ENCODE results near the gene PLTP. TPM values are rescaled to one million over a fixed set of nuclear protein-coding genes. Genes with fewer than 3 reads are reported as not detected.

Gene PLTP, protein sequence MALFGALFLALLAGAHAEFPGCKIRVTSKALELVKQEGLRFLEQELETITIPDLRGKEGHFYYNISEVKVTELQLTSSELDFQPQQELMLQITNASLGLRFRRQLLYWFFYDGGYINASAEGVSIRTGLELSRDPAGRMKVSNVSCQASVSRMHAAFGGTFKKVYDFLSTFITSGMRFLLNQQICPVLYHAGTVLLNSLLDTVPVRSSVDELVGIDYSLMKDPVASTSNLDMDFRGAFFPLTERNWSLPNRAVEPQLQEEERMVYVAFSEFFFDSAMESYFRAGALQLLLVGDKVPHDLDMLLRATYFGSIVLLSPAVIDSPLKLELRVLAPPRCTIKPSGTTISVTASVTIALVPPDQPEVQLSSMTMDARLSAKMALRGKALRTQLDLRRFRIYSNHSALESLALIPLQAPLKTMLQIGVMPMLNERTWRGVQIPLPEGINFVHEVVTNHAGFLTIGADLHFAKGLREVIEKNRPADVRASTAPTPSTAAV
- 35.9 TPM for polyA plus RNA-seq (2013, experiment 1 of 2)
- 35.5 TPM for polyA plus RNA-seq (2013, experiment 2 of 2)

- no CpG with 5 or more reads among the region's 58 CpGs for WGBS, 2 donors (ENCODE audit: extremely low coverage in 2 of 2, insufficient read length in 2 of 2, insufficient replicate concordance in 1 of 2)
- peak; percentile 78 for DNase-seq (ENCODE audit: low spot score)
- H3K4ac ChIP-seq (ENCODE audit: low read length): no peak within 1 kb of the TSS
- peak within 1 kb of the TSS; percentile 97 for H2AK5ac ChIP-seq (ENCODE audit: low read depth, low read length)
- peak within 1 kb of the TSS; percentile 54 to 85 for H3K4me3 ChIP-seq (ENCODE audit: low read length in 2 of 2)
- H3K9me3 ChIP-seq (replicated peaks in 1 of 2; ENCODE audit: control insufficient read depth in 2 of 2, insufficient read depth in 1 of 2, low read depth in 1 of 2, low read length in 2 of 2): no peaks in the 10 kb centered on the region
- H2BK15ac ChIP-seq (ENCODE audit: low read length): peak within 1 kb of the TSS; percentile 62
- peaks cover 6 to 12% of the 10 kb centered on the region in 2 donors for H3K4me1 ChIP-seq (ENCODE audit: control insufficient read depth in 2 of 2, insufficient read depth in 1 of 2, low read depth in 1 of 2, low read length in 2 of 2)
- H2BK5ac ChIP-seq (ENCODE audit: low read length): peak within 1 kb of the TSS; percentile 88
- peaks cover 19 to 35% of the 10 kb centered on the region in 2 donors for H3K36me3 ChIP-seq (replicated peaks in 1 of 2; ENCODE audit: control insufficient read depth in 2 of 2, insufficient read depth in 2 of 2, low read length in 2 of 2)
- peak within 1 kb of the TSS; percentile 96 for H3K9ac ChIP-seq (ENCODE audit: low read depth, low read length, poor library complexity)
- peak within 1 kb of the TSS; percentile 92 for H2AFZ ChIP-seq (ENCODE audit: low read length)
- H3K4me2 ChIP-seq (ENCODE audit: insufficient read depth, low read length, poor library complexity, severe bottlenecking): peak within 1 kb of the TSS; percentile 90
- peak within 1 kb of the TSS; percentile 98 for H3K14ac ChIP-seq (ENCODE audit: low read length)
- H3K27me3 ChIP-seq (ENCODE audit: control insufficient read depth in 3 of 3, insufficient read depth in 3 of 3, low read depth in 1 of 3, low read length in 3 of 3): no peaks in the 10 kb centered on the region
- peak within 1 kb of the TSS; percentile 94 for H3K27ac ChIP-seq (replicated peaks; ENCODE audit: low read length)
- H3K79me1 ChIP-seq (ENCODE audit: low read depth, low read length): no peaks in the 10 kb centered on the region
- H3K23ac ChIP-seq (ENCODE audit: low read depth, low read length, poor library complexity): peak within 1 kb of the TSS; percentile 98
- peak within 1 kb of the TSS; percentile 35 for H2BK120ac ChIP-seq (ENCODE audit: low read depth, low read length)
- no peak within 1 kb of the TSS for H4K91ac ChIP-seq (ENCODE audit: low read depth, low read length, poor library complexity)
- H3K18ac ChIP-seq (ENCODE audit: low read length): peak within 1 kb of the TSS; percentile 86
- H2BK12ac ChIP-seq (ENCODE audit: low read length): peak within 1 kb of the TSS; percentile 14
- H4K8ac ChIP-seq (ENCODE audit: low read depth, low read length): peak within 1 kb of the TSS; percentile 56
These were observed at the start of gene PLTP for GRCh38 chr20:45911486-45912343. Gene PLTP, minus strand, starts transcription at chr20:45912155. Its CDS starts 703 bp downstream, at chr20:45911452.

DNA sequence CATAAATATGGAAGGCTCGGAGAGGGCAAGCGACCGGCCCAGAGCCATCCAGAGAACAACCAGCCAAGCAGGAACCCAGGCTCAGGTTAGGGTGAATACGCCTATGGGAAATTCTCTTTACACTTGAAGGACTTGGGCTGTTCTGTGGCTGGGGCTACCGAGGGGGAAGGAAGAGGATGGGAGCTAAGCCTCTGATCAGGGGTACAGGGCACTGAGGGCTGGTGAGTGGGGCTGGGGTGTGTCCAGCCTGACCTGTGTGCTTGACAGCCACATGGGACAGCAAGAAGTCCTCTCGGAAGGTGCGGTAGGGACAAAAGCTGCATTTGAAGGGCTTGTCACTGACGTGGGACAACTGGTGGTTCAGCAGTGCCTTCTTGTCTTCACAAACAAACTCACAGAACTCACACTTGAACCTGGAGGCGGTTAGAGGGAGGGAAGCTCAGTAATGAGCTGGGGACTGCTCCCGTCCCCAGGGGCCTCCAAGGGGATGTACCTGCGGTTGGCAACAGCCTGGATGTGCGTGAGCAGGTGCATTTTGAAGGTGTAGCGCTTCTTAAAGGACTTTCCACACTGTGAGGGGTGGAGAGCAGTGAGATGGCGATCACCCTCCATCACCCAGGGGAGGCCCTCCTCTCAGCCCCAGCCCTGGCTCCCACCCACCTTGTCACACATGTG is 48.1 kb upstream of the PLTP start:
- Histone ChIP-seq H3K23ac (ENCODE audit: low read depth, low read length, poor library complexity) (no peak overlapping the region), H3K9me3 (replicated peaks in 1 of 2; ENCODE audit: control insufficient read depth in 2 of 2, insufficient read depth in 1 of 2, low read depth in 1 of 2, low read length in 2 of 2) (peaks cover 0 to 2% of the 10 kb centered on the region in 2 donors), H3K36me3 (replicated peaks in 1 of 2; ENCODE audit: control insufficient read depth in 2 of 2, insufficient read depth in 2 of 2, low read length in 2 of 2) (peaks cover 49 to 86% of the 10 kb centered on the region in 2 donors), H3K4ac (ENCODE audit: low read length) (no peak overlapping the region), H3K27me3 (ENCODE audit: control insufficient read depth in 3 of 3, insufficient read depth in 3 of 3, low read depth in 1 of 3, low read length in 3 of 3) (no peaks in the 10 kb centered on the region), H3K79me1 (ENCODE audit: low read depth, low read length) (no peaks in the 10 kb centered on the region), H3K18ac (ENCODE audit: low read length) (no peak overlapping the region), H3K4me3 (ENCODE audit: low read length in 2 of 2) (no peak overlapping the region), H3K4me2 (ENCODE audit: insufficient read depth, low read length, poor library complexity, severe bottlenecking) (no peak overlapping the region), H2BK12ac (ENCODE audit: low read length) (no peak overlapping the region), H2BK5ac (ENCODE audit: low read length) (no peak overlapping the region), H3K14ac (ENCODE audit: low read length) (no peak overlapping the region), H3K4me1 (ENCODE audit: control insufficient read depth in 2 of 2, insufficient read depth in 1 of 2, low read depth in 1 of 2, low read length in 2 of 2) (no peaks in the 10 kb centered on the region), H3K9ac (ENCODE audit: low read depth, low read length, poor library complexity) (peak overlapping the region; percentile 4), H2BK15ac (ENCODE audit: low read length) (no peak overlapping the region), H2BK120ac (ENCODE audit: low read depth, low read length) (no peak overlapping the region), H4K91ac (ENCODE audit: low read depth, low read length, poor library complexity) (no peak overlapping the region), H3K27ac (replicated peaks; ENCODE audit: low read length) (no peak overlapping the region), H2AFZ (ENCODE audit: low read length) (no peak overlapping the region), H4K8ac (ENCODE audit: low read depth, low read length) (no peak overlapping the region), H2AK5ac (ENCODE audit: low read depth, low read length) (no peak overlapping the region)
- no peak for DNase-seq (ENCODE audit: low spot score)
- WGBS, 2 donors (ENCODE audit: extremely low coverage in 2 of 2, insufficient read length in 2 of 2, insufficient replicate concordance in 1 of 2): no CpG with 5 or more reads among the region's 14 CpGs

- no peak overlapping the region for H2AFZ ChIP-seq (ENCODE audit: low read length)
These were observed 47.2 kb upstream of the PLTP start for GRCh38 chr20:45959126-45959525.

More at GRCh38 chr20:45959126-45959525, 47.2 kb upstream of the PLTP start:
- DNase-seq (ENCODE audit: low spot score): no peak
- H3K36me3 ChIP-seq (replicated peaks in 1 of 2; ENCODE audit: control insufficient read depth in 2 of 2, insufficient read depth in 2 of 2, low read length in 2 of 2): peaks cover 48 to 78% of the 10 kb centered on the region in 2 donors
- H3K4me1 ChIP-seq (ENCODE audit: control insufficient read depth in 2 of 2, insufficient read depth in 1 of 2, low read depth in 1 of 2, low read length in 2 of 2): no peaks in the 10 kb centered on the region
- peaks cover 0 to 2% of the 10 kb centered on the region in 2 donors for H3K9me3 ChIP-seq (replicated peaks in 1 of 2; ENCODE audit: control insufficient read depth in 2 of 2, insufficient read depth in 1 of 2, low read depth in 1 of 2, low read length in 2 of 2)
- no peak overlapping the region for H3K4me3 ChIP-seq (ENCODE audit: low read length in 2 of 2)
- no peak overlapping the region for H2BK12ac ChIP-seq (ENCODE audit: low read length)
- no peak overlapping the region for H3K4ac ChIP-seq (ENCODE audit: low read length)
- no peak overlapping the region for H3K14ac ChIP-seq (ENCODE audit: low read length)
- H2BK15ac ChIP-seq (ENCODE audit: low read length): no peak overlapping the region
- no peaks in the 10 kb centered on the region for H3K27me3 ChIP-seq (ENCODE audit: control insufficient read depth in 3 of 3, insufficient read depth in 3 of 3, low read depth in 1 of 3, low read length in 3 of 3)
- H3K4me2 ChIP-seq (ENCODE audit: insufficient read depth, low read length, poor library complexity, severe bottlenecking): no peak overlapping the region
- H3K79me1 ChIP-seq (ENCODE audit: low read depth, low read length): no peaks in the 10 kb centered on the region
- H2AK5ac ChIP-seq (ENCODE audit: low read depth, low read length): no peak overlapping the region
- no peak overlapping the region for H2BK120ac ChIP-seq (ENCODE audit: low read depth, low read length)
- no CpG with 5 or more reads among the region's 16 CpGs for WGBS, 2 donors (ENCODE audit: extremely low coverage in 2 of 2, insufficient read length in 2 of 2, insufficient replicate concordance in 1 of 2)
- no peak overlapping the region for H3K9ac ChIP-seq (ENCODE audit: low read depth, low read length, poor library complexity)
- H4K91ac ChIP-seq (ENCODE audit: low read depth, low read length, poor library complexity): no peak overlapping the region
- H3K27ac ChIP-seq (replicated peaks; ENCODE audit: low read length): no peak overlapping the region
- peak overlapping the region; percentile 23 for H3K23ac ChIP-seq (ENCODE audit: low read depth, low read length, poor library complexity)
- H3K18ac ChIP-seq (ENCODE audit: low read length): no peak overlapping the region
- H2BK5ac ChIP-seq (ENCODE audit: low read length): no peak overlapping the region
- H4K8ac ChIP-seq (ENCODE audit: low read depth, low read length): no peak overlapping the region
